ENCODE results near the gene DYNC2H1. TPM values are rescaled to one million over a fixed set of nuclear protein-coding genes. Genes with fewer than 3 reads are reported as not detected.

The DYNC2H1 gene
- total RNA-seq, 1 experiment from 2014 or later, result 12.4 TPM

DNA sequence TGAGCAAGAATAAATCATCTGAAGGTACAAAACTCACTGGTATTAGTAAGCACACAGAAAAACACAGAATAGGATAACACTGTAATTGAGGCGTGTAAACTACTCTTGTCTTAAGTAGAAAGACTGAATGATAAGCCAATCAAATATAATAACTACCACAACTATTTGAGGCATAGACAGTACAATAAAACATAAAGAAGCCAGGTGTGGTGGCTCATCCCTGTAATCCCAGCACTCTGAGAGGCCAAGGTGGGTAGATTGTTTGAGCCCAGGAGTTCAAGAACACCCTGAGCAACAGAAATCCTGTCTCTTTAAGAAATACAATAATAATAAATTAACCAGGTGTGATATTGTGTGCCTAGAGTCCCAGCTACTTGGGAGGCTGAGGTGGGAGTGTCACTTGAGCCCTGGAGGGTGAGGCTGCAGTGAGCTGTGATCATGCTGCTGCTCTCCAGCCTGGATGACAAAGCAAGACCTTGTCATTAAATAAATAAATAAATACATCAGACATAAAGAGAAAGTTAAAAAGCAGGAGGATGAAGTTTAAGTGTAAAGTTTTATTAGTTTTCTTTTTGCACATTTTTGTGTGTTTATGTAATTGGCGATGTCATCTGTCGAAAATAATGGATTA lies 390.6 kb downstream of the DYNC2H1 start:
- BruUV-seq (replicated peaks), result no TSS peak

DNA sequence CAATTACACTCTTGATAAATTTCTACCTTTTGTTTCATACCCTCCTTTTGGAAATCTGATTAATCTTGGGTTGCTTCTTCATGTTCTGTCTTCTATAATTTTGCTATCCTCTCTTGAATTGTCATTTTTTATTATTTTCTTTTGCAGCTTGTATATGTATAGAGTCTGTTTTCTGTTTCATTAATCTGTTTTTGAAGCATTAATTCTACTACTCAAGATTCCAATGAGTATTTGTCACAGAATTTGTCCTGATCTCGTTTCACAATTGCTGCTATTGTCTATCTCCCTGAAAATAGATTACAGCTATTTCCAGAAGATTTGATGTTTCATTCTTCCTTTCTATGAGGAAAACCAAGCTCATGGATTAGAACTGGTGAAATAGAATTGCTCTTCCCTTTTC lies 406.1 kb downstream of the DYNC2H1 start:
- no peak for ATAC-seq
- TF ChIP-seq POLR2AphosphoS5 (IDR thresholded peaks at IDR 0.05; ENCODE audit: low read depth, low read length) (no peak), SIN3A (IDR thresholded peaks at IDR 0.05; ENCODE audit: borderline replicate concordance, insufficient read depth, low read depth, low read length) (no peak), TCF7L2 (IDR thresholded peaks at IDR 0.05; ENCODE audit: low read depth, low read length) (no peak)
- TF ChIP-seq, protein P1, sequence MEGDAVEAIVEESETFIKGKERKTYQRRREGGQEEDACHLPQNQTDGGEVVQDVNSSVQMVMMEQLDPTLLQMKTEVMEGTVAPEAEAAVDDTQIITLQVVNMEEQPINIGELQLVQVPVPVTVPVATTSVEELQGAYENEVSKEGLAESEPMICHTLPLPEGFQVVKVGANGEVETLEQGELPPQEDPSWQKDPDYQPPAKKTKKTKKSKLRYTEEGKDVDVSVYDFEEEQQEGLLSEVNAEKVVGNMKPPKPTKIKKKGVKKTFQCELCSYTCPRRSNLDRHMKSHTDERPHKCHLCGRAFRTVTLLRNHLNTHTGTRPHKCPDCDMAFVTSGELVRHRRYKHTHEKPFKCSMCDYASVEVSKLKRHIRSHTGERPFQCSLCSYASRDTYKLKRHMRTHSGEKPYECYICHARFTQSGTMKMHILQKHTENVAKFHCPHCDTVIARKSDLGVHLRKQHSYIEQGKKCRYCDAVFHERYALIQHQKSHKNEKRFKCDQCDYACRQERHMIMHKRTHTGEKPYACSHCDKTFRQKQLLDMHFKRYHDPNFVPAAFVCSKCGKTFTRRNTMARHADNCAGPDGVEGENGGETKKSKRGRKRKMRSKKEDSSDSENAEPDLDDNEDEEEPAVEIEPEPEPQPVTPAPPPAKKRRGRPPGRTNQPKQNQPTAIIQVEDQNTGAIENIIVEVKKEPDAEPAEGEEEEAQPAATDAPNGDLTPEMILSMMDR (IDR thresholded peaks at IDR 0.05), result no peak
- TF ChIP-seq, protein P2, sequence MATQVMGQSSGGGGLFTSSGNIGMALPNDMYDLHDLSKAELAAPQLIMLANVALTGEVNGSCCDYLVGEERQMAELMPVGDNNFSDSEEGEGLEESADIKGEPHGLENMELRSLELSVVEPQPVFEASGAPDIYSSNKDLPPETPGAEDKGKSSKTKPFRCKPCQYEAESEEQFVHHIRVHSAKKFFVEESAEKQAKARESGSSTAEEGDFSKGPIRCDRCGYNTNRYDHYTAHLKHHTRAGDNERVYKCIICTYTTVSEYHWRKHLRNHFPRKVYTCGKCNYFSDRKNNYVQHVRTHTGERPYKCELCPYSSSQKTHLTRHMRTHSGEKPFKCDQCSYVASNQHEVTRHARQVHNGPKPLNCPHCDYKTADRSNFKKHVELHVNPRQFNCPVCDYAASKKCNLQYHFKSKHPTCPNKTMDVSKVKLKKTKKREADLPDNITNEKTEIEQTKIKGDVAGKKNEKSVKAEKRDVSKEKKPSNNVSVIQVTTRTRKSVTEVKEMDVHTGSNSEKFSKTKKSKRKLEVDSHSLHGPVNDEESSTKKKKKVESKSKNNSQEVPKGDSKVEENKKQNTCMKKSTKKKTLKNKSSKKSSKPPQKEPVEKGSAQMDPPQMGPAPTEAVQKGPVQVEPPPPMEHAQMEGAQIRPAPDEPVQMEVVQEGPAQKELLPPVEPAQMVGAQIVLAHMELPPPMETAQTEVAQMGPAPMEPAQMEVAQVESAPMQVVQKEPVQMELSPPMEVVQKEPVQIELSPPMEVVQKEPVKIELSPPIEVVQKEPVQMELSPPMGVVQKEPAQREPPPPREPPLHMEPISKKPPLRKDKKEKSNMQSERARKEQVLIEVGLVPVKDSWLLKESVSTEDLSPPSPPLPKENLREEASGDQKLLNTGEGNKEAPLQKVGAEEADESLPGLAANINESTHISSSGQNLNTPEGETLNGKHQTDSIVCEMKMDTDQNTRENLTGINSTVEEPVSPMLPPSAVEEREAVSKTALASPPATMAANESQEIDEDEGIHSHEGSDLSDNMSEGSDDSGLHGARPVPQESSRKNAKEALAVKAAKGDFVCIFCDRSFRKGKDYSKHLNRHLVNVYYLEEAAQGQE (IDR thresholded peaks at IDR 0.05; ENCODE audit: insufficient read depth in 1 of 2, low read depth in 2 of 2, low read length in 1 of 2), result no peak
- Histone ChIP-seq H3K36me3 (ENCODE audit: control insufficient read depth, insufficient read depth, low read length) (no peaks in the 10 kb centered on the region), H3K9me3 (ENCODE audit: control insufficient read depth, insufficient read depth, low read depth, low read length) (no peaks in the 10 kb centered on the region), H3K4me3 (ENCODE audit: low read depth in 2 of 2, low read length in 2 of 2) (no peak overlapping the region), H3K27ac (ENCODE audit: low read length) (no peak overlapping the region), H3K4me1 (ENCODE audit: control insufficient read depth, insufficient read depth, low read length) (no peaks in the 10 kb centered on the region), H3K27me3 (ENCODE audit: control insufficient read depth, insufficient read depth, low read length) (no peaks in the 10 kb centered on the region)
- intact Hi-C loops (cut with micrococcal nuclease; ENCODE audit: unreplicated experiment), result no loop called here
- ChIA-PET CTCF (no interaction called here), POLR2A (no interaction called here)
- in situ Hi-C loops (cut with HindIII; ENCODE audit: low pct_unique_long_range_greater_than_20kb, low sequenced_read_pairs), result no loop called here
- BruUV-seq (replicated peaks), result no TSS peak
- no peak for DNase-seq (ENCODE audit: low read depth, low spot score)

More for the DNA sequence above, 390.6 kb downstream of the DYNC2H1 start:
- Histone ChIP-seq H3K4me1 (ENCODE audit: control insufficient read depth, insufficient read depth, low read length) (no peaks in the 10 kb centered on the region), H3K27ac (ENCODE audit: low read length) (no peak overlapping the region), H3K36me3 (ENCODE audit: control insufficient read depth, insufficient read depth, low read length) (no peaks in the 10 kb centered on the region), H3K27me3 (ENCODE audit: control insufficient read depth, insufficient read depth, low read length) (no peaks in the 10 kb centered on the region), H3K9me3 (ENCODE audit: control insufficient read depth, insufficient read depth, low read depth, low read length) (no peaks in the 10 kb centered on the region), H3K4me3 (ENCODE audit: low read depth in 2 of 2, low read length in 2 of 2) (no peak overlapping the region)
- in situ Hi-C loops (cut with HindIII; ENCODE audit: low pct_unique_long_range_greater_than_20kb, low sequenced_read_pairs), result no loop called here
- ChIA-PET POLR2A (no interaction called here), CTCF (no interaction called here)
- ATAC-seq (no peak), DNase-seq (ENCODE audit: low read depth, low spot score) (no peak)
- intact Hi-C loops (cut with micrococcal nuclease; ENCODE audit: unreplicated experiment), result no loop called here
- TF ChIP-seq TCF7L2 (IDR thresholded peaks at IDR 0.05; ENCODE audit: low read depth, low read length), result no peak
- no peak for TF ChIP-seq SIN3A (IDR thresholded peaks at IDR 0.05; ENCODE audit: borderline replicate concordance, insufficient read depth, low read depth, low read length)
- TF ChIP-seq, protein P1 (IDR thresholded peaks at IDR 0.05), result no peak
- TF ChIP-seq, protein P2 (IDR thresholded peaks at IDR 0.05; ENCODE audit: insufficient read depth in 1 of 2, low read depth in 2 of 2, low read length in 1 of 2), result no peak
- no peak for TF ChIP-seq POLR2AphosphoS5 (IDR thresholded peaks at IDR 0.05; ENCODE audit: low read depth, low read length)

Data from Panc1 (cell line).